Measurements from ENCODE around the gene PDE3B.
"Not testable (repeated sequence)": the region's sequence is repeated elsewhere in the genome, so short reads cannot be mapped to it uniquely, and the experiment has no call there.

PDE3B gene

GRCh38 chr11:14750911-14751310 lies 107.3 kb downstream of the PDE3B start:
- DNase-seq: no peak

GRCh38 chr11:14751975-14752407 lies 108.4 kb downstream of the PDE3B start:
- DNase-seq: no peak

GRCh38 chr11:14755140-14755539 lies 111.5 kb downstream of the PDE3B start:
- no peak for DNase-seq

GRCh38 chr11:14756349-14756748 lies 112.7 kb downstream of the PDE3B start:
- DNase-seq: no peak

- DNase-seq: not testable (repeated sequence)
Measured at GRCh38 chr11:14759300-14760012, 115.9 kb downstream of the PDE3B start.

GRCh38 chr11:14764179-14764578 lies 120.6 kb downstream of the PDE3B start:
- no peak for DNase-seq

GRCh38 chr11:14764579-14765527 lies 121.2 kb downstream of the PDE3B start:
- peak; percentile 96 for DNase-seq

GRCh38 chr11:14766585-14766984 lies 123.0 kb downstream of the PDE3B start:
- no peak for DNase-seq

GRCh38 chr11:14768526-14769188 lies 125.1 kb downstream of the PDE3B start:
- no peak for DNase-seq

- DNase-seq: peak; percentile 28
Measured at GRCh38 chr11:14773755-14774154, 130.2 kb downstream of the PDE3B start.

GRCh38 chr11:14774721-14775120 lies 131.1 kb downstream of the PDE3B start:
- no peak for DNase-seq

GRCh38 chr11:14775897-14776296 lies 132.3 kb downstream of the PDE3B start:
- no peak for DNase-seq

GRCh38 chr11:14778460-14778859 lies 134.9 kb downstream of the PDE3B start:
- not testable (repeated sequence) for DNase-seq

- no peak for DNase-seq
Measured at GRCh38 chr11:14783788-14784187, 140.2 kb downstream of the PDE3B start.

GRCh38 chr11:14784230-14784629 lies 140.6 kb downstream of the PDE3B start:
- DNase-seq: no peak

- DNase-seq: peak; percentile 59
Measured at GRCh38 chr11:14789879-14790484, 146.4 kb downstream of the PDE3B start.

GRCh38 chr11:14793546-14793945 lies 149.9 kb downstream of the PDE3B start:
- DNase-seq: no peak

GRCh38 chr11:14796028-14796427 lies 152.4 kb downstream of the PDE3B start:
- DNase-seq: not testable (repeated sequence)

- DNase-seq: no peak
Measured at GRCh38 chr11:14803846-14804245, 160.2 kb downstream of the PDE3B start.

- no peak for DNase-seq
Measured at GRCh38 chr11:14809466-14809865, 165.9 kb downstream of the PDE3B start.

GRCh38 chr11:14812757-14813156 lies 169.2 kb downstream of the PDE3B start:
- DNase-seq: no peak

GRCh38 chr11:14813516-14813915 lies 169.9 kb downstream of the PDE3B start:
- DNase-seq: peak; percentile 57

- DNase-seq: no peak
Measured at GRCh38 chr11:14818779-14819178, 175.2 kb downstream of the PDE3B start.
